DND-41 (cell line): ENCODE results near the gene MXI1.

Experiments used
- ATAC-seq: fragments of 200-7000 bp; cut with Tn5 transposase; 3 replicates; pipeline ENCODE4 v1.9.1; 2021; ENCODE audit warnings: low read depth; ENCODE audit not compliant: insufficient read depth
- DNase-seq: peaks from one replicate; pipeline ENCODE4 v3.0.0-alpha.2; 2020
- H2AFZ ChIP-seq: 2 replicates; pipeline ENCODE4 v1.6.0; 2012; ENCODE audit warnings: low read depth, low read length
- H3K27ac ChIP-seq: 2 replicates; pipeline ENCODE4 v1.5.1; 2012; ENCODE audit warnings: low read length, inconsistent platforms
- H3K27me3 ChIP-seq: fragments of 200-600 bp; sonication (generic); 2 replicates; pipeline ENCODE4 v1.6.0; 2012; ENCODE audit warnings: low read length, mild to moderate bottlenecking, inconsistent platforms; ENCODE audit not compliant: insufficient read depth, poor library complexity
- H3K36me3 ChIP-seq: 2 replicates; pipeline ENCODE4 v1.5.1; 2012; ENCODE audit warnings: low read length, inconsistent platforms; ENCODE audit not compliant: insufficient read depth
- H3K4me1 ChIP-seq: 2 replicates; pipeline ENCODE4 v1.5.1; 2012; ENCODE audit warnings: mild to moderate bottlenecking, low read length; ENCODE audit not compliant: insufficient read depth
- H3K4me2 ChIP-seq: 2 replicates; pipeline ENCODE4 v1.6.0; 2012; ENCODE audit warnings: mild to moderate bottlenecking, moderate library complexity, low read length, inconsistent platforms; ENCODE audit not compliant: insufficient read depth
- H3K4me3 ChIP-seq, 2 experiments: fragments of 200-600 bp in 1 of 2; shearing (Covaris generic) in 1 of 2; 2 replicates each; pipeline ENCODE4 v1.5.1; 2012 to 2016; ENCODE audit warnings: inconsistent platforms in 2 of 2, low read length in 2 of 2, mild to moderate bottlenecking in 2 of 2, low read depth in 1 of 2, moderate library complexity in 1 of 2
- H3K79me2 ChIP-seq: 2 replicates; pipeline ENCODE4 v1.6.0; 2012; ENCODE audit warnings: low read length, inconsistent platforms; ENCODE audit not compliant: insufficient read depth
- H3K9ac ChIP-seq: 2 replicates; pipeline ENCODE4 v1.6.0; 2012; ENCODE audit warnings: low read depth, mild to moderate bottlenecking, inconsistent platforms, low read length, moderate library complexity
- H3K9me3 ChIP-seq: 2 replicates; pipeline ENCODE4 v1.5.1; 2012; ENCODE audit warnings: low read length, moderate library complexity, mild to moderate bottlenecking, inconsistent platforms; ENCODE audit not compliant: insufficient read depth, severe bottlenecking
- H4K20me1 ChIP-seq: 2 replicates; pipeline ENCODE4 v1.6.0; 2012; ENCODE audit warnings: low read length; ENCODE audit not compliant: insufficient read depth
- CTCF ChIP-seq: IDR thresholded peaks from 2 replicates; pipeline ENCODE4 v1.5.1; 2012; ENCODE audit warnings: borderline replicate concordance, low read length, moderate library complexity, mild to moderate bottlenecking; ENCODE audit not compliant: poor library complexity, severe bottlenecking; ENCODE audit errors: extremely low read depth
- EZH2 ChIP-seq: IDR thresholded peaks from 3 replicates; pipeline ENCODE4 v1.6.1; 2012; ENCODE audit warnings: borderline replicate concordance, low read depth, mild to moderate bottlenecking, moderate library complexity, low read length, inconsistent platforms; ENCODE audit not compliant: severe bottlenecking

MXI1 gene

DNA sequence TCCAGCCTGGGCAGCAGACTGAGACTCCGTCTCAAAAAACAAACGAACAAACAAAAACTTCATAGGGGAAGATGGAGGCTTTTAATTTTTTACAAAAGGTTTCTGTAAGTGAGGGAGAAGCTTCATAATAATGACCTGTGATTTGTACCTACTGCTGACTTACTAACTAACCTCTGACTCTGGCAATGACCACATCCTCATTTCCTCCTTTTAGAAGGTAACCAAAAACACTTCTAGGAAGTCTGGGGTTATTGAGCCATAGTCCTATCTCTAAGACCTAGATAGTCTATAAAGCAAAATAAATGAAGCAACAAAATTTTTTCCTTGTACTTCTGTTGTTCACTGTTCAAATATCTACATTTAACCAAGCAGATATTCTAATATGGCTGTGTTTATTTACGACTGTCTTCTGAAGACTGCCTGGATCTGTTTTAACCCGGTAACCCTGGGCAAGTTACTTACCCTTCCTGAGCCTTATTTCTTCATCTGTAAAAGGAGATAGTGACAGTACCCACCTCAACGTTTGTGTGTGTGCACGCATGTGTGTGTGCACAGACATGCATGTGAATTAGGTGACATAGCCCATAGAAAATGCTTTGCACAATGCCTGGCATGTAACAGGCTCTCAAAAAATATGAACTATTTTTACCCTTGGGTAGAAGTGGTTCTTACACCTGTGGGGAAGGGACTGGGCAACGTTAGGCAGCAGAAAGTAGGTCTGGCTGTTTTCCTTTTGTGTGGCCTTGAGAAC is 128.1 kb downstream of the MXI1 start:
- H3K36me3 ChIP-seq = no peaks in the 10 kb centered on the region
- no peaks in the 10 kb centered on the region for H3K4me1 ChIP-seq
- H3K4me2 ChIP-seq = no peak overlapping the region
- H3K9ac ChIP-seq = no peak overlapping the region
- H3K79me2 ChIP-seq = no peaks in the 10 kb centered on the region
- no peaks in the 10 kb centered on the region for H3K27me3 ChIP-seq
- TF ChIP-seq CTCF (no peak), EZH2 (no peak)
- DNase-seq (no peak), ATAC-seq (no peak)
- no peak overlapping the region for H3K27ac ChIP-seq
- no peaks in the 10 kb centered on the region for H4K20me1 ChIP-seq
- no peak overlapping the region for H2AFZ ChIP-seq
- H3K9me3 ChIP-seq = peaks cover 4% of the 10 kb centered on the region
- no peak overlapping the region for H3K4me3 ChIP-seq

- Histone ChIP-seq H3K9ac (no peak overlapping the region), H3K4me3 (no peak overlapping the region)
- TF ChIP-seq EZH2 = no peak
- no peak for TF ChIP-seq CTCF
Observed at GRCh38 chr10:110336111-110336721, 128.8 kb downstream of the MXI1 start.

More at GRCh38 chr10:110336111-110336721, 128.8 kb downstream of the MXI1 start:
- no peak for ATAC-seq
- H3K27ac ChIP-seq = no peak overlapping the region
- no peaks in the 10 kb centered on the region for H3K79me2 ChIP-seq
- no peaks in the 10 kb centered on the region for H3K9me3 ChIP-seq
- no peaks in the 10 kb centered on the region for H3K4me1 ChIP-seq
- H2AFZ ChIP-seq = no peak overlapping the region
- no peaks in the 10 kb centered on the region for H4K20me1 ChIP-seq
- no peak for DNase-seq
- no peaks in the 10 kb centered on the region for H3K27me3 ChIP-seq
- no peaks in the 10 kb centered on the region for H3K36me3 ChIP-seq
- no peak overlapping the region for H3K4me2 ChIP-seq
